T-helper 2 cell treated with Interferon-gamma antibody and Interleukin-4, amounts not matched to agents 5 μg/mL and 100 μg/mL, for 36 hours (primary cell): Measurements from ENCODE around the gene BCLAF1.

Source experiments
- DNase-seq: peaks from one replicate; pipeline ENCODE4 v3.0.0; 2021; ENCODE audit warnings: low spot score
- H3K27ac Mint-ChIP-seq: one replicate; pipeline ENCODE4 v1.8.0; 2021; ENCODE audit warnings: mild to moderate bottlenecking, mixed read lengths
- H3K27me3 Mint-ChIP-seq: one replicate; pipeline ENCODE4 v1.8.0; 2021; ENCODE audit warnings: low read depth, mixed read lengths
- H3K36me3 Mint-ChIP-seq: one replicate; pipeline ENCODE4 v1.8.0; 2021; ENCODE audit warnings: low read depth, mixed read lengths
- H3K4me1 Mint-ChIP-seq: one replicate; pipeline ENCODE4 v1.8.0; 2021; ENCODE audit warnings: low read depth, mixed read lengths
- H3K4me3 Mint-ChIP-seq: one replicate; pipeline ENCODE4 v1.8.0; 2022; ENCODE audit warnings: mild to moderate bottlenecking, moderate library complexity, mixed read lengths
- H3K9me3 Mint-ChIP-seq: one replicate; pipeline ENCODE4 v1.8.0; 2021; ENCODE audit warnings: mixed read lengths

The BCLAF1 gene

GRCh38 chr6:136289579-136290409, at the start of gene BCLAF1:
BCLAF1 (minus strand) TSS chr6:136289846; CDS start chr6:136279866, 9,980 bp downstream.
- H3K36me3 Mint-ChIP-seq, result peaks cover 36% of the 10 kb centered on the region
- peak within 1 kb of the TSS; percentile 93 for H3K4me3 Mint-ChIP-seq
- peaks cover 32% of the 10 kb centered on the region for H3K4me1 Mint-ChIP-seq
- peak within 1 kb of the TSS; percentile 100 for H3K27ac Mint-ChIP-seq
- peak; percentile 100 for DNase-seq
- H3K27me3 Mint-ChIP-seq, result peaks cover 4% of the 10 kb centered on the region
- H3K9me3 Mint-ChIP-seq, result no peaks in the 10 kb centered on the region

- H3K27ac Mint-ChIP-seq, result no peak overlapping the region
- no peak for DNase-seq
- no peaks in the 10 kb centered on the region for H3K4me1 Mint-ChIP-seq
- no peaks in the 10 kb centered on the region for H3K36me3 Mint-ChIP-seq
- no peaks in the 10 kb centered on the region for H3K9me3 Mint-ChIP-seq
- H3K27me3 Mint-ChIP-seq, result peaks cover 12% of the 10 kb centered on the region
- H3K4me3 Mint-ChIP-seq, result no peak overlapping the region
Measured at GRCh38 chr6:136338486-136338885, 48.8 kb upstream of the BCLAF1 start.

- DNase-seq, result no peak
- no peak overlapping the region for H3K27ac Mint-ChIP-seq
- H3K36me3 Mint-ChIP-seq, result no peaks in the 10 kb centered on the region
- no peaks in the 10 kb centered on the region for H3K9me3 Mint-ChIP-seq
- no peaks in the 10 kb centered on the region for H3K4me1 Mint-ChIP-seq
- H3K4me3 Mint-ChIP-seq, result no peak overlapping the region
- peaks cover 8% of the 10 kb centered on the region for H3K27me3 Mint-ChIP-seq
Measured at GRCh38 chr6:136337606-136338005, 48.0 kb upstream of the BCLAF1 start.

- Mint-ChIP-seq H3K27me3 (peaks cover 5% of the 10 kb centered on the region), H3K27ac (no peak overlapping the region), H3K36me3 (no peaks in the 10 kb centered on the region), H3K4me1 (no peaks in the 10 kb centered on the region), H3K4me3 (no peak overlapping the region), H3K9me3 (no peaks in the 10 kb centered on the region)
- no peak for DNase-seq
Measured at GRCh38 chr6:136337121-136337520, 47.5 kb upstream of the BCLAF1 start.

GRCh38 chr6:136335736-136336363, 46.2 kb upstream of the BCLAF1 start:
- Mint-ChIP-seq H3K4me3 (no peak overlapping the region), H3K27ac (no peak overlapping the region), H3K9me3 (no peaks in the 10 kb centered on the region), H3K36me3 (no peaks in the 10 kb centered on the region), H3K4me1 (no peaks in the 10 kb centered on the region), H3K27me3 (peaks cover 5% of the 10 kb centered on the region)
- no peak for DNase-seq

GRCh38 chr6:136334853-136335252, 45.2 kb upstream of the BCLAF1 start:
- Mint-ChIP-seq H3K27me3 (peaks cover 5% of the 10 kb centered on the region), H3K27ac (no peak overlapping the region), H3K9me3 (no peaks in the 10 kb centered on the region), H3K4me3 (no peak overlapping the region), H3K4me1 (no peaks in the 10 kb centered on the region), H3K36me3 (no peaks in the 10 kb centered on the region)
- DNase-seq, result no peak

GRCh38 chr6:136334465-136334846, 44.8 kb upstream of the BCLAF1 start:
- no peaks in the 10 kb centered on the region for H3K9me3 Mint-ChIP-seq
- no peak for DNase-seq
- peaks cover 5% of the 10 kb centered on the region for H3K27me3 Mint-ChIP-seq
- no peaks in the 10 kb centered on the region for H3K4me1 Mint-ChIP-seq
- no peaks in the 10 kb centered on the region for H3K36me3 Mint-ChIP-seq
- no peak overlapping the region for H3K27ac Mint-ChIP-seq
- no peak overlapping the region for H3K4me3 Mint-ChIP-seq

- Mint-ChIP-seq H3K36me3 (no peaks in the 10 kb centered on the region), H3K9me3 (no peaks in the 10 kb centered on the region), H3K27me3 (peaks cover 5% of the 10 kb centered on the region), H3K4me1 (no peaks in the 10 kb centered on the region), H3K4me3 (no peak overlapping the region), H3K27ac (no peak overlapping the region)
- no peak for DNase-seq
Measured at GRCh38 chr6:136333824-136334464, 44.3 kb upstream of the BCLAF1 start.

GRCh38 chr6:136331461-136331860, 41.8 kb upstream of the BCLAF1 start:
- DNase-seq, result no peak
- Mint-ChIP-seq H3K36me3 (no peaks in the 10 kb centered on the region), H3K4me1 (no peaks in the 10 kb centered on the region), H3K9me3 (no peaks in the 10 kb centered on the region), H3K4me3 (no peak overlapping the region), H3K27ac (no peak overlapping the region), H3K27me3 (peaks cover 6% of the 10 kb centered on the region)

GRCh38 chr6:136330634-136331033, 41.0 kb upstream of the BCLAF1 start:
- Mint-ChIP-seq H3K4me1 (no peaks in the 10 kb centered on the region), H3K27me3 (peaks cover 6% of the 10 kb centered on the region), H3K9me3 (no peaks in the 10 kb centered on the region), H3K27ac (no peak overlapping the region), H3K4me3 (no peak overlapping the region), H3K36me3 (no peaks in the 10 kb centered on the region)
- no peak for DNase-seq

- no peaks in the 10 kb centered on the region for H3K36me3 Mint-ChIP-seq
- H3K9me3 Mint-ChIP-seq, result no peaks in the 10 kb centered on the region
- H3K27me3 Mint-ChIP-seq, result peaks cover 6% of the 10 kb centered on the region
- no peaks in the 10 kb centered on the region for H3K4me1 Mint-ChIP-seq
- no peak for DNase-seq
- H3K27ac Mint-ChIP-seq, result no peak overlapping the region
- H3K4me3 Mint-ChIP-seq, result no peak overlapping the region
Measured at GRCh38 chr6:136326038-136326553, 36.5 kb upstream of the BCLAF1 start.

- no peaks in the 10 kb centered on the region for H3K36me3 Mint-ChIP-seq
- no peak overlapping the region for H3K27ac Mint-ChIP-seq
- H3K4me3 Mint-ChIP-seq, result no peak overlapping the region
- H3K27me3 Mint-ChIP-seq, result peaks cover 6% of the 10 kb centered on the region
- no peaks in the 10 kb centered on the region for H3K4me1 Mint-ChIP-seq
- no peaks in the 10 kb centered on the region for H3K9me3 Mint-ChIP-seq
- DNase-seq, result no peak
Measured at GRCh38 chr6:136324686-136325380, 35.2 kb upstream of the BCLAF1 start.

- Mint-ChIP-seq H3K27me3 (peaks cover 5% of the 10 kb centered on the region), H3K4me3 (no peak overlapping the region), H3K36me3 (no peaks in the 10 kb centered on the region), H3K4me1 (no peaks in the 10 kb centered on the region), H3K9me3 (no peaks in the 10 kb centered on the region), H3K27ac (no peak overlapping the region)
- no peak for DNase-seq
Measured at GRCh38 chr6:136323431-136324112, 33.9 kb upstream of the BCLAF1 start.
